IPS DF 19.7 (cell line): ENCODE measurements around the gene BACE1-AS.
A peak's percentile ranks its signal among the peaks of the same experiment; 100 is the strongest.
"Not testable (repeated sequence)": the region's sequence is repeated elsewhere in the genome, so short reads cannot be mapped to it uniquely, and the experiment has no call there.

Experiments used
- DNase-seq: peaks from one replicate; pipeline ENCODE4 v3.0.0-alpha.2; 2013; ENCODE audit warnings: low read depth, low spot score

BACE1-AS gene

DNA sequence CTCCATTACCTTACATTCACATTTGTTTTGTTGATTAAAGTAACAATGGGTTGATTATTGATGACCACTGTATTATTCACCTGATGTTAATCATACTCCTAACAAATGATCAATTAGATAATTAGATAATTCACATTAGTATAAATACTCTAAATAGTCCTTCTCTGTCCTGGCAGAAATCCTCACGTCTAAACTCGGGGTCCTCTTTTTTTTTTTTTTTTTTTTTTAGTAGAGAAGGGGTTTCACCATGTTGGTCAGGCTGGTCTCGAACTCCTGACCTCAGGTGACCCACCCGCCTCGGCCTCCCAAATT is 36.1 kb downstream of the BACE1-AS start:
- DNase-seq: not testable (repeated sequence)

DNA sequence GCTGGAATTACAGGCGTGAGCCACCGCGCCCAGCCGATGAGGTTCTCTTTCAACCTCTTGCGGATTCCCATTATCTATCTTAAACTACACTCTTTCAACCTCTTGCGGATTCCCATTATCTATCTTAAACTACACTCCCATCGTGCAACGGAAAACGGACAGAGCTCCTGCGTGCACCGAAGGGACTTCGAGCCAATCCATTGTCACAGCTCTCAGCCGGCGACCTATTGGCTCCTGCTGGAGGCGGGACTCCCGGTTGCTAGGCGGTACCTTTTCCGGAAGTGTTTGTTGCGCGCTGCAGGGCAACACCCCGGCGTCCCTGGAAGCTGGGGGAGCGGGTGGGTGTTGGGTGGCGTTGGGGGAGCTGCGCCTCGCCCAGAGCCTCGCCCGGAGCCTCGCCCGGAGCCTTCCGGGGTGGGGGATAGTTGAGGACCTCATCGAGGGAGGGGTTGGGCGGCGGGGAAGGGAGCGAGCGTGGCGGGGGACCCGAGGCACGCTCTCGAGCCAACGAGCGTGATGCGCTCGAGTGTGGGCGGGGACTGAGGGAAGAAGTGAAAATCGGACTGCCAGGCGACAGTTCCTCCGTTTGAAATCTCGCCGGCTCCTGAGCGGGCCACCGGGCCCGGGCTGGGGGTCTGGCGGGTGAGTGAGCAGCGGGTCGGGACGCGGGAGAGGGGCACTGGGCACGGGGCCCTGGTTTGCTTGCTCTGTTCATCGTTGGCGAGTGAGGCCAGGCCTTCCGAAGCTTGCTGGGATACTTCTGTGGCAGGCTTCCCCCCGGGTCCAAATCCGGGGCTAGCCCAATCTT is 36.6 kb downstream of the BACE1-AS start, which contains the start of gene CEP164:
Gene CEP164 (plus strand): TSS at position 288 of the 808 bp plus-strand sequence. CDS start 10,733 bp downstream, outside the sequence.
- peak; percentile 94 for DNase-seq

DNA sequence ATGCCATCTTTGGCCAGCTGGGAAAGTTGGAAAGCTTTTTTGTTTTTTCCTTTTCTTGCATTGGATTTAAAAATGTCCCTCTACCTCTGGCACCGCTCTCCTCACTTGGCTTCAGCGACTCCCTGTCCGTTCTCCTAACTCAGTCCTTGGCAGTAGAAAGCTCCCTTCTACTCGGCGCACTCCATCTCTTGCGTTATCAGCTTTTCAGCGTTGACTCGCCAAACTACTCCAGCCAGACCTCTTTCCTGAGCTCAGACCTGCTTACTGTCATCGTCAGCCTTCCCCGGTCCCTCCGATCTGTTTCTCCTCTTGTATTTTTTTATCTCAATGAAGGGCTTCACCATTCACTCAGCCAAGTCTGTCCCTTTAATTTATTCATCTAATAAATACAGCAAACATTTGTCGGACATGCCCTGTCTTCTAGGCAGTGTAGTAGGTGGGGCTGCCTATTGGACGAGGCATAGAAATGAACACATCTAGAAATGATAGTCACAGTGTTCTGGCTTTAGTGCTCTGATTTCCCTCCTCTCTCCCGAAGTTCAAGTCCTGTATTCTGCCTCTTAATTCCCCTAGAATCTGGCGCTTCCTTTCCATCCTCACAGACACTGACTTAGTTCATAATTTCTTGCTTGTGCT is 37.3 kb downstream of the BACE1-AS start:
- DNase-seq: peak; percentile 3

DNA sequence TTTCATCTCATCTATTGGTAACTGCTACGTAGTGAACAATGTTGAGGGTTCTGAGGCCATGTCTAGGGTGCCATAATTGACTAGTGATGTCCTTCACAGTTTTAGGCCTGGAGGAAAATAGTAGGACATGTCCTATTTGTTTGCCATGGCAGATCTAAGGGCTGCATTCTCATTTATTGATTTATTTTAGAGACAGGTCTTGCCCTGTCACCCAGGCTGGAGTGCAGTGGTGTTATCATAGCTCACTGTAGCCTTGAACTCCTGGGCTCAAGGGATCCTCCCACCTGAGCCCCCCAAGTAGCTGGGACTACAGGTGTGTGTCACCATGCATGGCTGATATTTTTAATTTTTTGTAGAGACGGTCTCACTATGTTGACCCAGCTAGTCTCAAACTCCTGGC is 41.7 kb downstream of the BACE1-AS start:
- DNase-seq: no peak

DNA sequence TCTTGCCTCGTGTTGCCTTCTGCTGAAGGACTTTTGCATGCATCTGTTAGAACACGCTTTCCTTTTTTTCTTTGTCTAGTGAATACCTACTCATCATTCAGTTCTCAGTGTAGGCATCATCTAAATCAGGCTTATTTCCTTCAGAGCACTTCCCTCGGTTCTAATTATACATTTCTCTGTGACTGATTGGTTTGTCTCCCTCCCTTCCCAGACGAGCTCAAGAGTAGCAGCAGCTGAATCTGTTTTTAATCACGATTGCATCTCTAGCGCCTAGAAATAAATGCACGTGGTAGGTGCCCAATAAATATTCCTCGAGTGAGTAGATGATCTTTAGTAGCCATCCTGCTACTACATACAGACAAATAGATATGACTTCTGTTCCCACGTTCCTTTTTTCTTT is 42.8 kb downstream of the BACE1-AS start:
- DNase-seq: no peak

DNA sequence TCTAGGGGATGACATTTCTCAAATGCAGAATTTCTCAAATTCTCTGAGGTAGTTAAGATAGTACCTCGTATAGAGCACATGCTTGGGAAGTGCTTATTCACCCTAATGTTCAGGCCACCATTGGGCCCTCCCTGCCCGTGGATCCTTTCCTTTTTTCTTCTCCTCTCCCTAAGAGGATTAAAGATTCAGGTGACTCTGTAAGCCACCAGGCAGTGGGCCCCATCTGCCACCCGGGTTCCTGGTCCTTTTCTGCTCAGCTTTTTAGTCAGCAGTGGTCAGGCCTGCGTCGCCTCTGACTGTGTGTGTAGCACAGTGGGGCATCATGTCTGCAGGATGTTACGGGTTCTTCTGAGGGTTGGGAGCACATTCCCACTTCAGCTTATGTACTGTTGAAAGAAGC is 43.8 kb downstream of the BACE1-AS start:
- DNase-seq: no peak

DNA sequence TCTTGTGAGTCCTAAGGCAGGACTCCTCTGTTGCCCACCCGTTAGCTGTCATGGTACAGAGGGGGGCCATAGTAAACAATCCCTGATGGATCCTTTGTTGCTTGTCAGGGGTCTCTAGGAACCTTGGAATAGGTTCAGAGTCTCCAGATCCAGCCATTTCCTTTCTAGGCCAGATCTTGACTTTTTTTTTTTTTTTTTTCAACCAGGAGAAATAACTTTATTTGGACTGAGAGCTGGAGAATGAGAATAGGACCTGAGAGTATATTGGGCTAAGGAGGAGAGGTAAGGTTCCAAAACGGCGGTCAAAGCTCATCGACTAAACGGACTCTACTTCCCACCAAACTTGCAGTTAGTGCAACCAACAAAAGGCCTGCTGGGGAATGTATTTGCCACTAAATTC is 44.3 kb downstream of the BACE1-AS start:
- no peak for DNase-seq

DNA sequence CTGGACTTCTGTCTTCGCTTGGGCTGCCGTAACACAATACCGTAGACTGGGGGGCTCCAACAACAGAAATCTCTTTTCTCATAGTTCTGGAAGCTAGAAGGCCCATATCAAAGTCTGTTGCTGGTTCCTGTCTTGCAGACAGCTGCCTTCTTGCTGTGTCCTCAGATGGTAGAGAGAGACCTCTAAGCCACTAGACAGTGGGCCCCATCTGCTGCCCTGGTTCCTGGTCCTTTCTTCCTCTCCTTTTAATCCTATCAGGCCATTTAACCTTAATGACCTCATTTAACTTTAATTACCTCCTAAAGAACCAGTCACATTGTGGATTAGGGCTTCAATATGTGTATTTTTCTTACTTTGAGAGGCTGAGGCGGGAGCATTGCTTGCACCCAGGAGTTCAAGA is 45.9 kb downstream of the BACE1-AS start:
- DNase-seq: no peak
